Measurements from ENCODE around the gene PRSS56. TPM values are rescaled to one million over a fixed set of nuclear protein-coding genes. Genes with fewer than 3 reads are reported as not detected.
A peak's percentile ranks its signal among the peaks of the same experiment; 100 is the strongest.

The PRSS56 gene
- total RNA-seq, 1 donor from 2014 or later, result not detected

DNA sequence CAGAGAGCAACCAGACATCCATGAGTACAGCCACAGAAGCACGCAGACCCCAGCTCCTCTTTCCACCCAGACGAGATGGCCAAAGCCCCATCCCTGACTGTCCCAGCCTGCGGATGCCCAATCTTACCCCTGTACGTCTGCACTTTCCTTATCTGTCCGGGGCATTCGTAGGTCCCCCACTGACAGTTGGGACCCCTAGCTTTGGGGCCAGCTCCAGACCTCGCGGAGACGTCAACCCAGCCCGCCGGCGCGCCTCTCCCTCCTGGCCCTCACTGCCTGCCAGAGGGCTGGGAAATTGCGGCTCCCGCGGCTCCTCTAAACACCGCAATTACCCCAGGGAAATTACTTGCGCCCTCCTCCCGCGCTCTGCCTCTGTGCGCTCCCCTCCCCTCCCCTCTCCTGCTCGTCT, 34.8 kb upstream of the PRSS56 start:
- H3K4me1 Mint-ChIP-seq (ENCODE audit: low read depth), result no peaks in the 10 kb centered on the region
- H3K36me3 Mint-ChIP-seq (ENCODE audit: insufficient read depth), result no peaks in the 10 kb centered on the region
- no peaks in the 10 kb centered on the region for H3K9me3 Mint-ChIP-seq (ENCODE audit: low read depth)
- no peak for DNase-seq (ENCODE audit: low spot score, unreplicated experiment)
- no peak overlapping the region for H3K4me3 Mint-ChIP-seq (ENCODE audit: low read depth)
- no peak for TF ChIP-seq CTCF (IDR thresholded peaks at IDR 0.05; ENCODE audit: unreplicated experiment)
- H3K27me3 Mint-ChIP-seq, result peaks cover 64% of the 10 kb centered on the region
- peak overlapping the region; percentile 37 for H3K27ac Mint-ChIP-seq

- Mint-ChIP-seq H3K27ac (no peak overlapping the region), H3K9me3 (ENCODE audit: low read depth) (no peaks in the 10 kb centered on the region), H3K4me1 (ENCODE audit: low read depth) (no peaks in the 10 kb centered on the region), H3K36me3 (ENCODE audit: insufficient read depth) (no peaks in the 10 kb centered on the region), H3K27me3 (peaks cover 65% of the 10 kb centered on the region), H3K4me3 (ENCODE audit: low read depth) (no peak overlapping the region)
- no peak for DNase-seq (ENCODE audit: low spot score, unreplicated experiment)
- no peak for TF ChIP-seq CTCF (IDR thresholded peaks at IDR 0.05; ENCODE audit: unreplicated experiment)
Measured at GRCh38 chr2:232485757-232486557, 34.2 kb upstream of the PRSS56 start.

DNA sequence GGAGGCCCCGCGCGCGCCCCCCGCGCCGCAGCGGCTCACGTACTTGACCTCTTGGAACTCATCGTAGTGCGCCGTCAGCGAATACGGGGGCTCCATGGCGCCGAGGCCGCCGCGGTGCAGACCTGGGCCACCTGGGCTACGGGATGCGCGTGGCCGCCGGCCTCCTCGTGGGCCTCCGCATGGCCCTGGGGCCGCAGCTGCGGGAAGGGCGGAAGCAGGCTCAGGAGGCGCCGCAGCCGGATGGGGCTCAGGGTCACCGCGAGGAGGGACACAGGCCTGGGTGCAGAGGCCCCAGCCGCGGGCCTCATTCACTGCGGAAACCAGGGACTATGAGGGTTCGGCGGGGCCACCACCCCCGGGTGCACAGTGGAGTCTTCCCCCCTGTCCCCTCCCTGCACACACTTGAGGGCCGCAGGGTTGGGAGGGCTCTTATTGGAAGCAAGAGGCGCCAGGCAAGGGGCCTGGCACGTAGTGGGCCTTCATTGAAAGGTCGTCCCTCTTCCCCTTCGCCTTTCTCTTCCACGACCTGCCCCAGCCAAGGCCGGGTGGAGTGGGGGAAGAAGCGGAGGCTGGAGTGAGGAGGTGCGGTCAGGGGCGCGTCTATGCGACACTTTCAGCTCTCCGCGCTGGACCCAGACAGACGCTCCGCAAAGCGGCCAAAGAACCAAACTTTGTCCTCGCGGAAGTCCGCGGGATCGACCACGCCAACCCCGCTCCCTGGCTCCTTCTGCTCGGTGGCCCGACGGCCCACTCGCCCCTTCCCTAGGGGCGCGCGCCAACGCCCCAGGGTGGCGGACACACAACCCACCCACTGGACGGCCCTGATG, 33.4 kb upstream of the PRSS56 start:
- H3K9me3 Mint-ChIP-seq (ENCODE audit: low read depth), result no peaks in the 10 kb centered on the region
- no peaks in the 10 kb centered on the region for H3K36me3 Mint-ChIP-seq (ENCODE audit: insufficient read depth)
- peaks cover 69% of the 10 kb centered on the region for H3K27me3 Mint-ChIP-seq
- H3K27ac Mint-ChIP-seq, result no peak overlapping the region
- peak overlapping the region; percentile 59 for H3K4me3 Mint-ChIP-seq (ENCODE audit: low read depth)
- no peaks in the 10 kb centered on the region for H3K4me1 Mint-ChIP-seq (ENCODE audit: low read depth)
- no peak for TF ChIP-seq CTCF (IDR thresholded peaks at IDR 0.05; ENCODE audit: unreplicated experiment)
- DNase-seq (ENCODE audit: low spot score, unreplicated experiment), result no peak

DNA sequence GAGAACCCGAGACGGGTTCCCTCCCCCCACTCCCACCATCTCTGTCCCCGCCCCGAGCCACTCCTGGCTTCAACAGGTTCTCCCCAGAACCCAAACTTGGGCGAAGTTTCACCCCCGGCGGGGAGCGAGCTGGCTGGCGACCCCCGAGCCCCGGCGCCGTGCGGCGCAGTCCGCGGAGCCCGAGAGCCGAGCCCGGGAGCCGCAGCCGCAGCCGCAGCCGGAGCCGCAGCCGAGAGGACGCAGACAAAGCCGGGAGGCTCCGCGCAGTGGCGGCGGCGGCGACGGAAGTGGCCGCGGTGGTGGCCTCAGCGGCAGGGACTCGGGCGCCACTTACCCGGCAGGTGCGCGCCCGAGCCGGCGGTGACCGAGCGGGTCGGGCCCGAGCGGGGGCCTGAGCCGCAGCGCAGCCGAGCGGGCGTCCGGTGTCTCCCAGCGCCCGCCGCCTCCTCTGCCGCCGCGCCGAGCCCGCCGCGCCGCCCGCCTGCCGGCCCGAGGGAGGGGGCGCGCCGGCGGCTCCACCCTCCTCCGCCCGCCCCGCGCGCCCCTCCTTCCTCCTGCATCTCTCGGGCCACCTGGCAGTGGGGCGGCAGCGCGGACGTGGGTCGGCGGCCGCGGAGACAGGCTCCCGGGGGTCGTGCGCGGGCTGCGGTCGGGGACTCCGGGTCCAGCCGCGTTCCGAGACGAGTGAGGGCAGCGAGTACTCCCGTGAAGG, 32.6 kb upstream of the PRSS56 start, which contains the start of gene ECEL1:
Gene ECEL1 (minus strand): TSS at position 450 of the 712 bp plus-strand sequence. CDS start 1,181 bp downstream, outside the sequence.
- Mint-ChIP-seq H3K4me1 (ENCODE audit: low read depth) (no peaks in the 10 kb centered on the region), H3K4me3 (ENCODE audit: low read depth) (peak within 1 kb of the TSS; percentile 59), H3K36me3 (ENCODE audit: insufficient read depth) (no peaks in the 10 kb centered on the region), H3K9me3 (ENCODE audit: low read depth) (no peaks in the 10 kb centered on the region), H3K27ac (no peak within 1 kb of the TSS), H3K27me3 (peaks cover 70% of the 10 kb centered on the region)
- no peak for TF ChIP-seq CTCF (IDR thresholded peaks at IDR 0.05; ENCODE audit: unreplicated experiment)
- peak; percentile 26 for DNase-seq (ENCODE audit: low spot score, unreplicated experiment)

Data from progenitor cell of endocrine pancreas (in vitro differentiated cells).